A673 (cell line): ENCODE results near the gene NME9.

Experiments used
- CTCF ChIP-seq: fragments of 300-800, 200-600 bp; sonication (generic); conservative IDR thresholded peaks from 2 replicates; pipeline ENCODE4 v1.5.1; 2017; ENCODE audit warnings: low read depth, mild to moderate bottlenecking, antibody characterized with exemption, low read length, moderate library complexity, mixed read lengths
- EZH2 ChIP-seq: fragments of 200-600 bp; sonication (generic); IDR thresholded peaks from 2 replicates; pipeline ENCODE4 v1.6.1; 2017; ENCODE audit warnings: borderline replicate concordance, low read depth, mild to moderate bottlenecking, mixed read lengths, antibody characterized with exemption, low read length; ENCODE audit not compliant: poor library complexity, severe bottlenecking

- TF ChIP-seq CTCF: no peak
- no peak for TF ChIP-seq EZH2
These were observed 25.4 kb upstream of the NME9 start for GRCh38 chr3:138355071-138355470.
